ENCODE measurements around the gene MAN2B2. TPM values are rescaled to one million over a fixed set of nuclear protein-coding genes. Genes with fewer than 3 reads are reported as not detected.

Gene MAN2B2
- total and polyA plus RNA-seq, 9 of the 15 experiments (the other 6 are each of a cell fraction or from before 2014, with no cell fraction given) = 0.21 to 8.8 (median 3.7) TPM

GRCh38 chr4:6641164-6641970 lies 66.4 kb downstream of the MAN2B2 start (continued):
- TF ChIP-seq FOXP4 (CRISPR knock-in tag; IDR thresholded peaks at IDR 0.05; ENCODE audit: borderline replicate concordance) (0 out of 2 replicates have a peak, but pooled peaks have one; percentile 45), MAX (CRISPR knock-in tag; IDR thresholded peaks at IDR 0.05) (peak; percentile 72), RBM22 (IDR thresholded peaks at IDR 0.05; ENCODE audit: low read depth, low read length, poor library complexity, severe bottlenecking) (peak; percentile 38), SNAPC5 (CRISPR knock-in tag; IDR thresholded peaks at IDR 0.05) (no peak), ZFP91 (CRISPR knock-in tag; IDR thresholded peaks at IDR 0.05) (0 out of 2 replicates have a peak, but pooled peaks have one; percentile 11), ERF (CRISPR knock-in tag; IDR thresholded peaks at IDR 0.05) (no peak), CEBPZ (IDR thresholded peaks at IDR 0.05; ENCODE audit: borderline replicate concordance, low read depth, low read length) (no peak), ETS1 (conservative IDR thresholded peaks at IDR 0.05; ENCODE audit: control insufficient read depth, low read depth, low read length) (no peak; the same call in 1 of the 2 replicates), MYC (IDR thresholded peaks at IDR 0.05; ENCODE audit: low read depth, low read length) (no peak), MYC (CRISPR knock-in tag; IDR thresholded peaks at IDR 0.05; ENCODE audit: borderline replicate concordance, low read depth) (no peak), TRIM25 (IDR thresholded peaks at IDR 0.05; ENCODE audit: borderline replicate concordance) (peak; percentile 59; the same call in 1 of the 2 replicates), EGR1 (conservative IDR thresholded peaks at IDR 0.05) (peak; percentile 82)

Measured in K562 (cell line).